GM18519 (cell line): ENCODE measurements around the gene CCDC186.
A peak's percentile ranks its signal among the peaks of the same experiment; 100 is the strongest.

Source experiments
- ATAC-seq: cut with Tn5 transposase; IDR thresholded peaks from one replicate; pipeline ENCODE4 v1.9.1; 2021; ENCODE audit warnings: mild to moderate bottlenecking, moderate library complexity; ENCODE audit not compliant: unreplicated experiment, low FRiP score

The CCDC186 gene

GRCh38 chr10:114173921-114174694 lies at the start of gene CCDC186:
CCDC186 (minus strand) TSS chr10:114174203; CDS start chr10:114163268, 10,935 bp downstream.
- peak; percentile 97 for ATAC-seq

GRCh38 chr10:114223066-114223465 lies 49.1 kb upstream of the CCDC186 start:
- no peak for ATAC-seq

DNA sequence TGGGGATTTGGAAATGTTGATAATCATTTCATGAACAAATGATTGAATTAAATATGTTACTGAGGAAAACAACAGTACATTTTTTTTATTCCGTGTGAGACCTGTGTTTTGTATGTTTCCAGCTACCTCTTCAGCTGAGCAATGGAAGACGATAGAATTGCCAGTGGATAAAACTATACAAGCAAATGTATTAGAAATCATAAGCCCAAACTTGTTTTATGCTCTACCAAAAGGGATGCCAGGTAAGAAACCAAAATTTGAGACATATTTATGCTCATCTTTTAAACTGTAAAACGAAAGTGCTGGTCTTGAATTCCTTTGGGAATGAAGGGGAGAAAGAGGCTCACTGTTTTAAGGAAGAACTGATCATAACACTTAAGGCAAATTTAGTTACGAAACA lies 47.2 kb upstream of the CCDC186 start:
- no peak for ATAC-seq

DNA sequence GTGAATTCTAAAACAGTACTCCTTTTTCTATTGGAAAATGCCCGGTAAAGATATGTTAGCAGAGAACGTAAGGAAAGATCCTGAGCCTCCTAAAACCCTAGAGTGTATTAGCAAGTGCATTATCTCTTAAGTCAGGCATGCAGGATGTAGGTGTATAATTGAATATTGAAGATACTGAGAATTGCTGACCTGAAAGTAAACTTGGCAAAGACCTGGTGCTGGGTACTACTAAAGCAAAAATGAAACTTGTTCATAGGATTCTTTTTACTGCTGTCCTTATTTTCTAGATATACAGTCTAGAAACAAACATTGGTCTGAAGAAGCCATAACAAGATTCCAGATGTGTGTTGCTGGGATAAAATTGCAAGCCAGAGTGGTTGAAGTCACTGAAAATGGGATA lies 46.3 kb upstream of the CCDC186 start:
- no peak for ATAC-seq

DNA sequence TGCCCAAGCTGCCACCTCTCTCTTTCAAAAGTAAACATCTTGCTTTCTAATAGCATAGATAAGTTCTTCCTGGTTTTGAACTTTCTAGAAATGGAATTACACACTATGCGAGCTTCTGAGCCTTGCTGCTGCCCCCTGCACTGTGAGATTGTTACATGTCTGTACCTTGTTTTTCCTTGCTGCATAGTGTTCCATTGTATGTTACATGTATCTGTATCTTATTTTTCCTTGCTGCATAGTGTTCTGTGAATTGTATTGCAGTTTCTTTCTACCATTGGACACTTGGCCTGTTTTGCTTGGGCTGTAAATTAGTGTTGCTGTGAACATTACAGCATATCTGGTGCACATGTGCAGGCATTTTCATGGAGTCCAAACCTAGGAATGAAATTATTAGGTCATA lies 41.0 kb upstream of the CCDC186 start:
- no peak for ATAC-seq

DNA sequence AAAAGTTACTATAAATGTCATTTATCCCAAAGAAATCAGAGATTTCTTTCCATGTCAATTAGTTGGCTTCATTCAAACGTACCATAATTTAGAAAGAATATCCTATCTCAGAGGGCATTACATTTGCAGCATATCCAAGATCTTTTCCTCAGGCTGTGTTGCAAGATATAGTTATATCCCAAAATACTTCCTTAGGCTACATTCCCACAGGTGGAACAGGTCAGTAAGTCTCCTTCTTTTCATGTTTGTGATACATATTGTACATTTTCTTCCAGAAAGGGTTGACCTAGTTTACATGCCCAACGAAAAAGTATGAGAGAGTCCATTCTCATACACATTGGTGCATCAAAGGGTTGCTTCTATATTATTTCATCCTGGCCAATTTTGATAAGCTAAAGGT lies 38.1 kb upstream of the CCDC186 start:
- ATAC-seq: no peak

GRCh38 chr10:114208351-114208750 lies 34.3 kb upstream of the CCDC186 start:
- no peak for ATAC-seq

- no peak for ATAC-seq
These were observed 33.3 kb upstream of the CCDC186 start for GRCh38 chr10:114207349-114207748.

DNA sequence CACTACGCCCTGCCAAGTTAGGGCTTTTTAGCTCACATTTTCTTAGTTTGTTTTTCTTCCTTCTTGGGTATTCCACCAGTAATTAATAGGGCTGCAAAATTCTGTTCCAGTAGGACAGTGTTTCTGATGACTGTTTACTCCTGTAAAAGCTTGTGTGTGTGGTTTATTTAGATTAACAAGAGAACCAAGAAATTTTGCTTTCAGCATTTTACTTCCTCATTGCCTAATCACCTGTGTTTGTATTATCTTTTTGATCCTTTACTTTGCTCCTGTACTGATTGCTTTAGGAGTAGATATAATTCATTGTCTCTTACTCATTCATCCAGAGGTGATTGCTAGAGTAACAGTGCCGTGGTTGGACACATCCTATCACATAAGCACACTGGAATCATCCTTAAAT lies 32.9 kb upstream of the CCDC186 start:
- no peak for ATAC-seq

DNA sequence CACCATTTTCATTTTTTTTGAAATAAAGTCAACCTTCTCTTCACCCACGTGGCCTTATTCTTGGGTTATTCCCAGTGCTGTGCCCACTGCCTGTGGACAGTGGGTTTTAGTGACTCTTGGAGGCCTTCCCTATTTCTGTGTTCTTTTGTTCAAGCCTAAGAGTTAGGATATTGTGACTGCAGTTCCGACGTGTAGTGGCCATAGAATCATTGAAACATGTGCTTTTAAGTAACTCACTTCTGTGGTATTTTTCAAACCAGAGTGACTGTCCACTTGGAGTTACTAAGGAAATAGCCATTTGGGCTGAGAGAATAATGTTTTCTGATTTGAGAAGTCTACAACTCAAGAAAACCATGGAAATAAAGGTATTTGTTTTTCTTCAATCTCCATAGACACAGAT lies 28.8 kb upstream of the CCDC186 start:
- ATAC-seq: no peak

GRCh38 chr10:114199239-114199638 lies 25.2 kb upstream of the CCDC186 start:
- no peak for ATAC-seq

GRCh38 chr10:114195079-114195478 lies 21.1 kb upstream of the CCDC186 start:
- ATAC-seq: peak; percentile 92

DNA sequence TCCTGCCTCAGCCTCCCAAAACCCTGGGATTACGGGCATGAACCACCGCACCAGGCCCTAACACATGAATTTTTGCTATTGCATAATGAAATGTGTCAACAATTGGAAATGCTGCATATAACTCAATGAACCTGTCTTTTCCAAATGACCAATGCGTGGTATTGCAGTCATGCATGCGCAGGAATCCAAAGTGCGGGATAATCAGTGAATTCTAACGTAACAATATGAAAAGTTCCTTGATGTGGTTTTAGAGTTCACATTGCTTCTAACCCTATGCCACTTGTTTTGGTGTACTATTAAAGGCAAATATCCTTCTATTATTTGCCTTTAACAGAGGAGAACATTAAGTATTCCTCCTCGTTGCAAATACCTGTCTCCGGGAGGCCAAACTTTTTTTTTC lies 15.7 kb upstream of the CCDC186 start:
- no peak for ATAC-seq

- no peak for ATAC-seq
These were observed 14.9 kb upstream of the CCDC186 start for GRCh38 chr10:114188900-114189299.

GRCh38 chr10:114188001-114188400 lies 14.0 kb upstream of the CCDC186 start:
- ATAC-seq: no peak

DNA sequence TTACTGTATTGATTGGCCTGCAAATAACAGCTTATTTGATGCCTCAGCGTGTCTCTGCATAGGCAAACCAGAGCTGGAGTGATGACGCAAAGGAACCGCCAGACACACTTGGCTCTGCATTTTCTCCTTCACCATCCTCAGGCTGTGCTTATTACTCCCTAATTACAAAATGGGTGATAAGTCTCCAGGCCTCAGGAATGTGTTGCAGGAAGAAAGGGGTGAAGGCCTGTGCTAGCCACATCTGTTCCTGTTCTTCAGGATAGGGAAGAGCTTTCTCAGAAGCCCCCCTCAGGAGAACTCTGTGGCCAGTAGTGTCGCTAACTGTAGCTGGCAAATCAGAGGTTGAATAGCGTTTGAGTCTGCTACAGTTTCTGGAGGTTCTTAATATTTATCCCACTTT lies 10.3 kb upstream of the CCDC186 start:
- ATAC-seq: no peak

DNA sequence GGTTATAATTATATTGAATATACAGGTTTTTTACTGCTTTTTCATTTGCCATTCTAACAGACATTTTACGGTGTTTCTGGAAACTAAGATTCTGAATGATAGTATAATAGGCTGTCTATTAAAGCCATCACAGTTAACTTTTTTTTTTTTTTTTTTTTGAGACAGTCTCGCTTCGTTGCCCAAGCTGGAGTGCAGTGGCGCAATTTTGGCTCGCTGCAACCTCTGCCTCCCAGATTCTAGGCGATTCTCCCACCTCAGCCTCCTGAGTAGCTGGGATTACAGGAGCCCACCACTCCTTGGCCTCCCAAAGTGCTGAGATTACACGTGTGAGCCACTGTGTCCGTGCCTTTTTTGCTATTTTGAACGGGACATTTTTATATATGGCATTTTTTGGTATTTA lies 9.6 kb upstream of the CCDC186 start:
- ATAC-seq: no peak

GRCh38 chr10:114181971-114182370 lies 8.0 kb upstream of the CCDC186 start:
- ATAC-seq: no peak

DNA sequence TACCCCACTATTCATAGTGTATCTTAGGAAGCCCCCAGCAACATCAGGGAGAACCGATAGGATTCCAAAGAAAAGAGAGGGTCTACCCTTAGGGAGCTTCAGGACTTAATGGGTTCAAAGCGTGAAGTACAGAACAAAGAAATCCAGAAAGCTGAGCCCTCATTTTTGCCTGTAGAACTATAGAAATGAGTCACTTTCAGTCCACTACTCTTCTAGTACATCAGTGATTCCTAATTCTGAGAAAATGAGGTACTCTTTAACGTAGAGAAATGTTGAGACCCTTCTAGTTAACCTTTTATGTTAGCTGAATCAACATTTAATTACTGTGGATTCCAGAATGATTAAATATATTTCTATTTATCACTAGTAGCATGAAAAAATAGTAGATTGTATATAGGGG lies 6.9 kb upstream of the CCDC186 start:
- no peak for ATAC-seq

GRCh38 chr10:114179747-114180146 lies 5.7 kb upstream of the CCDC186 start:
- ATAC-seq: no peak

DNA sequence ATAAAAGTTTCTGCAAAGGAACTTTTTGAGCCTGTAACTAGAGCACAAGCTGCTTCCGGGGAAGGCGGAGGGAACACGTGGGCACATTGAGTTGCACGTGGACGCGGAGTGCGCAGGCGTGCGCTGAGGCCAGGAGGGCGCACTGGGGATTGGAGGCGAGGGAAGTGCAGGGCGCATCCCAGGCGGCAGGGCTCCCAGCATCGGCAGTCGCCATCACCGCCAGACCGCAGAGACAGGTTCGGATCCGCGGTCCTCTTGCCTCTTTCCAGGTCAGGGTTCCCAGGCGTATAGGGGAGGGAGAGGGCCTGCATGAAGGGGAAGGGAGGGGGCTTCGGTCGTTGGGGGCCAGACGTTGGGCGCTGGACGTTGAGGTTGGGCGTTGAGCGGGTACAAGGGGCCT lies 5.1 kb upstream of the CCDC186 start, which contains the start of gene TDRD1:
TSS of gene TDRD1 (plus strand) at position 206 of the 400 bp plus-strand sequence. CDS start 8,479 bp downstream, outside the sequence.
- ATAC-seq: no peak

DNA sequence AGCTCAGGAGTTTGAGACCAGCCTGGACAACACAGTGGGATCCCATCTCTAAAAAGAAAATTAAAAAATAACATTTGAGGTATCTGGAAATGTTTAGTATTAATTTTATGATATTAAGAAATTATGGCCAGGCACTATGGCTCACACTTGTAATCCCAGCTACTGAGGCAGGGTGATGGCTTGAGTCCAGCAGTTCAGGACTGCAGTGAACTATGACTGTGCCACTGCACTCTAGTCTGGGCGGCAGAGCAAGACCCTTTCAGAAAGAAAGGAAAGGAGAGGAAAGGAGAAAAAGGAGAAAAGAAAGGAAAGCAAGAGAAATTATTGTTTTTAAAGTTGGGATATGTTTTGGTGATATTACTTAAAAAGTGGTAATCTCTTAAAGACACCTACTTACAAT lies 2.5 kb upstream of the CCDC186 start:
- ATAC-seq: no peak

- no peak for ATAC-seq
These were observed 1.7 kb upstream of the CCDC186 start for GRCh38 chr10:114175667-114176066.
